GM21576 (cell line): ENCODE data around the gene ZDHHC1.

Experiments used
- ATAC-seq: cut with Tn5 transposase; IDR thresholded peaks from one replicate; pipeline ENCODE4 v1.9.1; 2021; ENCODE audit warnings: mild to moderate bottlenecking, moderate library complexity; ENCODE audit not compliant: unreplicated experiment

The ZDHHC1 gene

DNA sequence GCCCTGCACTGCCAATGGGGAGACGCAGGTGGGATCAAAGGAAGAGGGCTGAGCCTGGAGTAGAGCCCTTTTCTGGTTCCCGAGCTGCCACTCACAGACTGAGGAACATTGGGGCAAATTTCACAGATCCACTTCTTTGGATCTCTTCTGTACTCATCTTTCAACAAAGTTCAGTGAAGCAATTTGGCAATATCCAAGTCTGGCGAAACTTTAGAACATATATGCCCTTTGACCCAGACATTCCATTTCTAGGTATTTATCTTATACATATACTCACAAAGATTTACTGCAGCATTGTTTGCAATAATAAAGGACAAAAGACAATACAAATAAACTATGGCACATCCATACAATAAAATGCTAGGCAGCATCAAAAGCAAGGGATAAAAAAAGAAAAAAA, 4.9 kb downstream of the ZDHHC1 start:
- ATAC-seq, result no peak

DNA sequence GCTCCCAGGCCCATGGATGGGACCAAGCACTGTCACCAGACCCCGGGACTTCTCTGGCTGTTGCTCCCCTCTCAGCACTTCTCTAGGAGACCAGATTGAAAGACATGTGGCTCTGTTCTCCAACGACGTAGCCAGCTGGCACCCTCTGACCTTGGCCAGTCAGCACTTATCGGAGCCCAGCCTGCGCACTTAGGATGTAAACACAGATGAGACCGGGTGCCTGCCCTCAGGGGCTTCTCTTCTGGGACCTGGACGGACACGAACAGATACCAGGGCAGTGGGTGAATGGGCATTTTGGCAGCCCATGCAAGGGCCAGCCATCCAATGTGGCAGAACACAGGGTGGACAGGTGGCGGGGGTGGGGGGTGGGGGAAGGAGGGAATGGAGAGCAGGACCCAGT, 6.6 kb downstream of the ZDHHC1 start:
- no peak for ATAC-seq

DNA sequence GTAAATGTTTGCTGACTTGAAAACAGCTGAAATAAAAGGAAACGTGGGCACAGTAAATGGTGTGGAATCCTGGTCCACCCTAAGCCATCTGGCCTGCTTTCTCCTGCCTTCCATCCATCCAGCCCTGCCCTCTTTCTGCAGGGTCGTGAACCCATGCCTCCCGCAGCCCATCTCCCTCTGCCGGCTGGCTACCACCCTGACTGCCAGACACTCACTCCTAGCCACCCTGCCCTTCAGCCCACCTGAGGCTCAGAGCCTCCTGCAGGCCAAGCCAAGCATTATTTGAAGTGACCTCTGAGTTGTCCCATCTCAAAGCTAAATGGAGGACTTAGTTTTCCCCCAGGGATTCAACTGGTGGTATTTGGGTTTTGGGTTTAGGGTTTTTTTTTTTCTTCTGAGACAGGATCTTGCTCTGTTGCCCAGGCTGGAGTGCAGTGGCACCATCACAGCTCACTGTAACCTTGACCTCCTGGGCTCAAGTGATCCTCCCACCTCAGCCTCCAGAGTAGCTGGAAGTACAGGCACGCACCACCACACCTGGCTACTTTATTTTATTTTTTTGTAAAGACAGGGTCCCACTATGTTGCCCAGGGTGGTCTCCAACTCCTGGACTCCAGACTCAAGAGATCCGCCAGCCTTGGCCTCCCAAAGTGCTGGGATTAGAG, 8.4 kb downstream of the ZDHHC1 start:
- ATAC-seq, result no peak

DNA sequence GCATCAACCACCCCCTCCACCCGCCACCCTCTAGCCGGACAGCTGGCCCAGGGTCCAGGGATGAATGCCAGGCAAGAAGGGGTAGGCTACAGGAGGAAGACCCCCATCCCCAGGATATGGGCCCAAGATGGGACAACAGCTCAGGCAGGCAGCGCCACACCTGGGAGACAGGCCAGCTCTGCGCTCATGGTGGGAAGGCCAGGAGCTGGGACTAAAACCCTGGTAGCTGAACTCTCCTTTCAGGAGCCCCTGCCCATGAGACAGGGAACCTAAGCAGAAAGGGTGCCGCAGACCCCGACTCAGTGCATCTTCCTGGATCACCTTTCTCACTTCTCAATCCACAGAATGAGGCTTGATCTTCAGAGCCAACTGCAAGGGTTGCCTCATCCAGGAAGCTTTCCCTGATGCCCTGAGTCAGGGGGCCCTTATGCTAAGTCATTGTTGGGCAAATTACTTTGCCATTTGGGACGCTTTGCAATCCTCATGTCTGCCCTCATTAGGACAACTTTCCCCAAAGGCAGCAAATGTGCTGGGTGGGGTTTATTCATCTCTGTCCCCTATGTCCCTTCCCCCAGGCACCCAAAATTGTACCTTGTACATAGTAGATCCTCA, 9.0 kb downstream of the ZDHHC1 start:
- no peak for ATAC-seq

DNA sequence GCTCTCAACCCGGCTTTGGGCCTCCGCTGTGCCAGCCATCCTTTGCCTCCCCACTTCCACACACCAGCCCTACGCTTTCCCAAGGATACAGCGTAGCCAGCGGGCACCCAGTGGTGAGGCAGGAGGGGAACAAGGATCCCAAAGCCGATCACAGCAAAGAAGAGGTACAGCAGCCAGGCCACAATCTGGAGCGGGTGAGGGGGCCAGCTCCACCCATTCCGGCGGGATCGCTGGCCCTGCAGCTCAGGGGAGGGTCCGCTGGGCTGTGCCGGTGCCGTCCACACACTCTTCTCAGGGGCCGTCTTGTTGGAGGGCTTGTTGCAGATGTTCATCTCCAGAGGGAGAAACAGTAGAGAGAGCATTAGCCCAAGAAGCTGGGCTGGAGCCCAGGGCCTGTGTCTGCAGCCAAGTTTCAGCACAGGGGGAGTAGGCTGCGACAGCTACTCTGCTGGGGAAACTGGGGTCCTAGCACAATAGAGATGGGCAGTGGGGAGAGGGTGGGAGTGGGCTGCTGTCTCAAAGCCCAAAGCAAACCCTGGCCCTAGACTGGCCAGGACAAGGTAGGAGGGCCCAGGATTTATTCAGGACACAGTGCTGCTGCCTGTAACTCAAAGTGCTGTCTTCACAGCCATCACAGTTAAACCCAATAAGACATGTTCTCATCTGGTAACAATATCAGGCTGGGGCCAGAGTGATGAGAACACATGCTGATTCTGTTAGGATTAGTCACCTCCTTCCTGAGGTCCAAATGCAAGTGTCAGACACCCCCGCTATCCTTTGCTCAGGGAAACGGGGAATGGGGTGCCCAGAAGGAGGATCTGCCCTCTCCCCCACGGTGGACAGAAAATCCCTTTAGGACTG, 9.9 kb downstream of the ZDHHC1 start:
- ATAC-seq, result no peak

DNA sequence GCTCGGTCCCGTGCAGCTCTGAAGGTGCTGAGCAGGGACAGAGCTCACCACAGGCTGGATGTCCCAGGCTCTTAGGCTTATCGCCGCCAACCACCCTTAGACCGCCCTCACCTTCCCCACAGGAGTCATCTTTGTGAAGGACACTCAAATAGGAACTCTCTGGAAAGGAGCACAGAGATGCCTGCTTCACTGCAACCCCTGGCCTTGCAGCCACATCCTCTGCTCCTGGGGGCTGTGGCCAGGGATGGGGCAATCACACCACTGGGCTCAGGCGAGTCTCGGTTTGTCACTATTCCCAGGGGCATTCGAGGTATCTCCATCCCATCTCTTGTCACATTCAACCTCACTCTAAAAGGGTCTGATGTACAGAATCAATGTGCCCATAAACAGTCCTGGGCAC, 10.9 kb downstream of the ZDHHC1 start:
- no peak for ATAC-seq

DNA sequence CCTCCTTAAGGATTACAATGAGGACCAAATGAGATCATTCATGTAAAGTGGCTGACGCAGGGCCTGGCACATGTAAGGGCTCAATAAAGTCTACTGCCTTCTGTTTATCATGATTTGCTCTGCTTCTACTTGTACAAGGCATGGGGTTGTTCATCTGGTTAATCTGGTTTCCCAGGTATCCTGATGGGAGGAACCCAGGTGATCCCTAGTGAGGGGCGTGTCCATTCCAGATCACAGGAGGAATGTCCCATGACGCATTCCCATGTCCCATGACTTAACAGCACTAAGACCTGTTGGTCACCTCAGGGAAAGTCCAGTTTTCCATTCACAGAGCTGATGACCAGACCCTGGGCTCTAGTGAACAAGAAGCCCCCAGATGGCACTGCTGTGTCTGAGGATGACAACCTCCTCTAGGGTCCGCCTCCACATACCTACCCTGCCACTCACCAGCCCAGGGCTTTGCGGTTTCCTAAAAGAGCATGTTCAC, 11.5 kb downstream of the ZDHHC1 start:
- ATAC-seq, result no peak

DNA sequence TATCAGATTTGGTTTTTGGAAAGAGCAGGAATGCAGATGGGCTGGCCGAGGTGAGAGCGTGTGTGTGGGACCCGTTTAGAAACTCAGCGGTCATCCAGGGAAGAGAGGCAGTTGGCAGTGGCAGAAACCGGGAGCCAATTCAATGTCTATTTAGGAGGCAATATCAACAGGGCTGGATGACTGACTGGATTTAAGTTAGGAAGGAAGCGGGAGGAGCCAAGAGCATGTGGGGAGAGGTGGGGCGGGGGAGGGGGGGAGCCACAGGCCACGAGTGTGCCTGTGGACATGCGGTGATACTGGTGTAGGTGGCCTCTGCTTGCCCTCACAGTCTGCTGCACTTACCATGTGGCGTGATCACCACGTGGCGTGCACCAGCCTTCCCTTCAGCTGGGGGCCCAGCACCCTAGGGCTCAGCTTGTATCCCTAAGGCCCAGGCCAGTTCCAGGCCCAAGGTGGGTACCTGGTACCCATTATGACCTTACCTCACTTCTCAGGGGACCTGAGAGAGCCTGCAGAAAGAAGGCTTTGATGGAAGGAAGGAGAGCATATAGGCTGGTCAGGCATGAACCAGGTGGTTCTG, 12.2 kb downstream of the ZDHHC1 start:
- ATAC-seq, result no peak

DNA sequence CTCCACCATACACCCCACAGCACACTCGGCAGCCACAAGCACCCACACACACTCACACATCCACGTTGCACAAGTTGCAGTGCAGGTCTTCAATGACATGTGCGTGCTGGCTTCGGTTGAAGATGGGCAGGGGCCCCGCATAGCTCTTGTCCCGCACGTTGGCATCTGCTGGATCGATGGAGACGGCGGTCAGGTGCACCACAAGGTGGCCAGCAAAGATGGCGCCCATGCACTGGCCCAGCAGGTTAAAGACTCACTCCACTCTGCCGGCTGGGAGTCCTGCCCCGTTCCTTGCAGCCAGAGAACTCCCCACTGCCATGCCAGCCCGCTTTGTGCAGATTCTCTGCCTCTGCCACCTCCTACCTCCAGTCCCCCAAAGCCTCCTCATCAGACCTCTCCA, 15.4 kb downstream of the ZDHHC1 start:
- ATAC-seq, result no peak

DNA sequence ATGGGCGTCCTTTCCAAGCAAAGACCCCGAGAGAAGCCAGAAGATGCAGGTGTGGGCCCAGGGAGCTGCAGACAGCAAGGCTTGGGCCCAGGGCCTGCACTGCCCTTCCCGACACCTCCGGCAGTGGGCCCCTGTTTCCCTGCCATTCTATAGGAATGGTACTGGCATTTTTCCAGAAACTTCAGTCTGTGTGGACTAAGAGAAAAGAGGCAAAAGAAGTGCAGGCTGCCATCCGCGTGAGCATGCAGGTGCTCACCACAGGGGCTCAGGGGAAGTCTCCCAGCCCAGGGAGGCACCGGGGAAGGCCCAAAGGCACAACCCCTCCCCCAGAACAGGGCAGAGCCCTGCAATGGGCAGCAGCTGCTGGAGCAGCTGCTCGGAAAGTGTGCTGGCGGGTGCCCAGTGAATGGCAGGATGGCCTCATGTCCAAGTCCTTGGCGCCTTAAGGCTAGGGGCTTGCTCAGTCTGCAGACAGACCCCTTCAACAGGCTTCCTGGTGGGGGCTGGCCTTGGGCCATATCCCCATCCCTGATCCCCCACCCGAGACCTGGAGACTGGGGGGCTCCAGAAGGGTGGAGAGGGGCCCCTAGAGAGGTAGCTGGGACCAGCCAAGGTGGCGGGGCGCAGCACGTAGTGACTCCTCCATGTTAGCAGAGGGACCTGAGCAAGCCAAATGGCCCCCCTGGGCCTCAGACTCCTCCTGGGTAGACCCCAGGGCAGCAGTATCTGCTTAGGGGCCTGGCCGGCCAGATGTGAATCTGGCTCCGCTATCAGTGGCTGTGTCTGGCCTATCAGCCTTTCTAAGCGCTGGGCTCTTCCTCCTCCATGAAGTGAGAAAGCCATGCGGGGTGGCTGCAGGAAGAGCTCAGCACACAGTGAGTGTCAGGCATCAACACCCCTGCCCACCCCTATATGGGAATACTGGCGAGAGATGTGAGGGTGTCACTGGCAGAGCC, 16.2 kb downstream of the ZDHHC1 start:
- no peak for ATAC-seq

DNA sequence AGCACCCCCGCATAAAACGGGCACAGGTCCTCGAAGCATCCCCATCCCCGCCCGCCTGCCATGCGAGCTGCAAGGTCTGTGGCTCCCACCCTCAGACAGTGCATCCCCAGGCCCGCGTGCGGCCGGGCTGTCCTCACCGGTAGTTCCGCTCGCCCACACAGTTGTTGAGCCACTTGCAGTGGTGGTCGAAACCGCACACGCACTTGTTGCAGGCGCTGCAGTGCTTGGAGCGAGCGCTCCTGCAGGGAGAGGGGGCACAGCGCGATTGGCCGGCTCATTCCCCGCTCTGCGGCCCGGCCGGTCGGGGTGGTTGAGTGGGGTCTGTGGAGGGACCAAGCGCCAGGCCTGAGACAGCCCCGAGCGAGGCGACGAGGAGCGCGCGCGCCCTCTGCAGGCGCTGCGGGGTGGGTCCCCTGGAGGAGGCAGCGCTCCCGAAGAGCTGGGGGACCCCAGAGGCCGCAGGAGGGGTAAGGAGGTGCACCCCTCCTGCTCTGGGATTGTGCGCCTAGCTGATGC, 17.0 kb downstream of the ZDHHC1 start:
- ATAC-seq, result no peak

DNA sequence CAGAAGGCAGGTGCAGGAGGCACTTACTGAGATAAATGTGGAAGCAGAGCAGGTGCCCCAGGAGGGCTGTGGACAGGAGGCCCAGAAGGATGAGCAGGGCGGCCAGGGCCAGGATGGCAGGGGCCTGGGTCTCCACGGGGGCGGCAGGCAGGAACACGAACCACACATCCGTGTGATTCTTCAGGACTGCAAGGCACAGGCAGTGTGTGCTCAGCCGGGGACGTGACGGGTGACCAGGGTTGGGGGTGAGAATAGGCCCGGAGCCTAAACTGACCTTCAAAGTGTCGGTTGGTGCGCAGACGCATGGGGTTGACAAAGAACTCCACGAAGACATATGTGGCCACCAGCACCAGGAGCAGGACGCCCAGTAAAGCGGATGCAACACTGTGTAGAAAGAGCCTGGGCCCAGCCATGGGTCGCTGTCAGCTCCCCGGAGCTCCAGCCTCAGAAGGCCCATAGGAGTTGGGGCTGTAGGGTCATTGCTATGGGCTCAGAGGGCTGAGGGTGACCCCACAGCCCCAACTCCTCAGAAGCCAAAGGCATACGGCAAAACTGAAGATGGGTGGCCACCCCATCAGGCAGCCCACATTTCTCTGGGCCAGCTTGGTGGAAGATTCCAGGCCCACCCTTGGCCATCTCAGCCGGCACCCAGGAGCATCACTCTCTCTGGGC, 17.6 kb downstream of the ZDHHC1 start:
- no peak for ATAC-seq

DNA sequence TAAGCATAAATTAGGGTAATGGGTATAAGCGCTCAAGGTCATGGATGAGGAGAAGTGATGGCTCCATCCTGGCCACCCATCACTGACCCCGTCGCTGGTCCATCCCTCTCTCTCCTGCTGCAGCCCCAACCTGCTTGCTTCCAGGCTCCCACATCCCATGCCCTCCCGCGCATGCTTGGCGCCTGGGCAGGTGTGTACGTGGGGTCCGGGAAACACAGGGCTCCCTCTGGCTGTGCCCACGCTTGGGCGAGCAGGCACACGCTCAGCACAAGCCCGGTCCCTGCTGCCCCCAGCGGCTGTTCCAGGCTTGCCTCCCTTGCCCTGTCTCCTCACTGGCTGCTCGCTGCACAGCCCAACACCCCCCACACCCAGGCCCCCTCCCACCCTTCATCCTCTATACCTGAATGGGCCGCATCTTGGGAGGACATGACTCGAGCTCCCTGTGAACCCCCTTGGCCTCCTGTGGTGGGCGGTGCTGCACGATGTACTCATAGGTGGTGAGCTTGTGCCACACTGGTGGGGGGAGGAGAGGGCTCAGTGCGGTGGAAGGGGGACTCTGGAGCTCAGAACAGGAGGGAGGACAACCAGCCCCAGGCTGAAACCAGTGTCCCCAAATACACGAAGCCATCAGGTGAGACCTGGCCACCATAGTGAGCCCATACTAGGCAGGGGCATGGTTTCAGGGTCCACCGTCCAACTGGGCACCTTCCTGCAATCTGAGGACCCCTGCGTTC, 18.3 kb downstream of the ZDHHC1 start:
- no peak for ATAC-seq

DNA sequence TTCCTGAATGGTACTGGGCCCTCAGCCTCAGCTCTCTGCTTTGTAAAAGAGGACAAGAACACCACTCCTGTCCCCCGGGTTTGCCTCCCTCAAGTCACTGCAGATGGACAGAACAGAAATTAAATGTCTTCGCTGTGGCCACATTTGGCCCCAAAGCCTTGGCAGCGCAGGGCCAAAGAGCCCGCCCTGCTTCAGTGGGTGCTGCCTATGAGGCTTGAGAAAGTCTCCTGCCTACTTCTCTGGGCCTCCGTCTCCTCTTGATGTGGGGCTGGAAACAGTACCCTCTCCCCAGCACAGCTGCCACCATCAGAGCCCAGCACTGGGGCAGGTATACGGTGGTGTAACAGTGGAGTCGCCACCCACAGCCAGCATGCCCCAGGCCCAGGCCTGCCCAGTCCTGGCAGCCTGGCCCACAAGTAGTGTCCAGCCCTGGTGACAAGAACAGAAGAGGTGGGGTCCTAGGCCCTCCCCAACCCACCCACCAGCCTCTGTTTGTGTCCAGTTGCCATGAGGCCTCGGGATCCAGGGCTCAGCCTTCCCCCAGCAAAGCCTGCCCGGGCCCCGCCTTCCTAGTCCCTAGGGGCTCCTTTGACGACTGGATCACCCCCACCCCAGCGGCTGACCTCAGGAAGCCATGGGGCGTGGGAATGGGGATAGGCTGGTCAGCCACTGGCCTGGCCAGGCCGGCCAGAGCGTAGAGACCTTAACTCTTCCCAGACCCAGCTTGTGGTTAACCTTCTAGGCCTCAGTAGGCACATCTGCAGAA, 19.1 kb downstream of the ZDHHC1 start:
- no peak for ATAC-seq

DNA sequence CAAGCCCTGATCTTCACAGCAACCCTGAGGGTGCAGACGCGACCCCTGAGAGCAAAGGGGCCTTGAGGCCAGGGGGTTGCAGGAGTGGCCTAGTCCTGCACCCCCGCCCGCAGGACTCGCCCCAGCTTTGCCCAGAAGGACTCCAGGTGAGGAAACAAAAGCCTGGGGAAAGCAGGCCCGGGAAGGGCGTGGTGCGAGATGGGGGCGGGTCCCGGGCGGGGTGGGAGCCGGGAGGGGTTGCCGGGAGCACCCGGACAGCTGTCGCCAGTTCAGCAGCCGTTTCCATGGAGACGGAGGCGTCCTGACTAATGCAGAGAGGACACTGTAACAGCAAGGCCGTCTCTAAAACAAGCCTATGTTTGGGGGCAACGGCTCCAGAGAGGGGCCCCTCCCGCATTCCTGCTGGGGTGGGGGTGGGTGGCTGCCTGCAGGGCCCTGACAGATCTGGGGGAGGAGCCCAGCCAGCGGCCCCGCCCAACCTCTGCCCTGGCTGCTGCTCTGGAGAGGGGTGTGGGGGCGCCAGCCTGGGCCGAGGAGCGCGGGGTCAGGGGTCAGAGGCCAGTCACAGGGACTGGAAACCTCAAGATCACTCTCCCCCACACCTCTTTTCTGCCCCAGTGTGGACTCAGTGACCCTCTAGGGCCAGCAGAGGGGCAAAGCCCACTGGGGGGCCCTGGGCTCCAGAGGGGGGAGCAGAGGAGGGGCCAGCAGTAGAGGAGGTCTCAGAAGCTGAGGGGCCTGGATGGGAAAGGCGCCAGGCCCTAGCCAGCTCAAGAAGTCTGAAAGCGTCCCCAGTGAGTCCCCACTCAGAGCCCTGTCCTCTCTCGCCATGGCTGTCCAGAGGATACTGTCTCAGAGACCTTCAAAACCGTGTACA, 19.9 kb downstream of the ZDHHC1 start:
- no peak for ATAC-seq

DNA sequence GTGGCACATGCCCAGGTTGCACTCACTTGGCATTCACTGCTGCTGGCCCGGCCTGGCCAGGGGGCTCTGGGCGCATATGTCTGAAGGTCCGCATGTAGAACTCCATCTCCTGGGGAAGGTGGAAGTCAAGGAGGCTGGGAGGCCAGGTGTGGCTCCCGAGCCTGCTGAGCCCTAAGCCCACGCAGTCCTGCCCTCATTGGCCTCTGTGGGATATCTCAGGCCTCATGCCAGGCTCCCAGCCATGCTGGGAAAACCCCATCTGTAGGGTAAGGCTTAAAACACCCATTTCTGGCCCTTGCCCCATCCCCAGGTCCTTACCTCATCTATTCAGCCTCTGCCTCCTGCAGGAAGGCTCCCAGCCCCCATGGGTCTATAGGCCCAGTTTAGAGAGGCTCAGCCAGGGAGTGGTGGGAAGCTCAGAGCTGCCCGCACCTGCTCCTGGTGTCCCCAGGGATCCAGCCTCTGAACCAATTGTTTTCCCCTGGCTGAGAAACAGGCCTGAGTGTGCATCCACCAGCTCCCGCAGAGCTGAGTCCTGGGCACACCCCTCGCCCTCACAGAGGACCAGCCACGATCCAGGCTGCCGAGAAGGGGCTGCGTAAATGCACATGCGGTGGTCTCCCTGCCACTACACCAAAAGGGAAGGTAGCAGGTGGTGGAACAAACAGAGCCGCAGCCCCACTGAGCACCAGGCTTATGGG, 20.7 kb downstream of the ZDHHC1 start:
- ATAC-seq, result no peak

DNA sequence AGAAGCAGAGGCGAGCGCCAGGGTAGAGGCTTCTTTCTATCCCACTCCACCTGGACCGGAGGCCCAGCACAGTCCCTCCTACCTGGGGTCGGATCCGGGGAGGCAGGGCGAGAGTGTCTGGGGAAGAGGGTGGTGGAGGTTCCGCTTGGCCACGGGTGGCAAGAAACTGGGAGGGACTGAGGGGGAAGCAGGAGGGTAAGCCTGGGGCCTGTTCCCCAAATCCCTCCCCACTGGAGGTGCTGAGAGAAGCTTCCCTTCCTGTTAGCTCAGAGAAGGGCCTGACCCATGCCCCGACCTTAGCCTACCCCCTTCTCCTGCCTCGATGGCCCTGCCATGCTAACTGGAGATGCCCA, 21.2 kb downstream of the ZDHHC1 start:
- no peak for ATAC-seq
